CD14-positive monocyte (primary cell): Measurements from ENCODE around the gene ROPN1. TPM values are rescaled to one million over a fixed set of nuclear protein-coding genes. Genes with fewer than 3 reads are reported as not detected.

Experiments used
- DNase-seq, 3 donors: peaks; one replicate each; pipeline ENCODE4 v3.0.0-alpha.2; 2011 to 2022
- H2AFZ ChIP-seq: 2 replicates; pipeline ENCODE4 v1.6.0; 2012; ENCODE audit warnings: mild to moderate bottlenecking, low read depth, low read length, inconsistent platforms; ENCODE audit not compliant: insufficient read depth, poor library complexity, severe bottlenecking
- H3K27ac ChIP-seq, 2 donors: 1 replicate in 1 of 2; 2 replicates in 1 of 2; pipeline ENCODE4 v1.5.1; 2012 to 2013; ENCODE audit warnings: low read length in 2 of 2, control low read depth in 1 of 2, inconsistent platforms in 1 of 2, low read depth in 1 of 2, mild to moderate bottlenecking in 1 of 2
- H3K27me3 ChIP-seq, 2 donors: one replicate each; pipeline versions ENCODE4 v1.6.0 to v1.6.1; 2011 to 2013; ENCODE audit warnings: low read length in 2 of 2; ENCODE audit not compliant: control insufficient read depth in 2 of 2, insufficient read depth in 2 of 2
- H3K36me3 ChIP-seq, 2 donors: replicated peaks in 1 of 2; 1 replicate in 1 of 2; 2 replicates in 1 of 2; pipeline versions ENCODE4 v1.5.1 to v1.6.1; 2012 to 2013; ENCODE audit warnings: low read length in 2 of 2, control low read depth in 1 of 2, inconsistent platforms in 1 of 2, mild to moderate bottlenecking in 1 of 2; ENCODE audit not compliant: insufficient read depth in 2 of 2, control insufficient read depth in 1 of 2
- H3K4me1 ChIP-seq, 2 donors: 1 replicate in 1 of 2; 2 replicates in 1 of 2; pipeline versions ENCODE4 v1.5.1 to v1.6.1; 2012 to 2013; ENCODE audit warnings: low read length in 2 of 2, control low read depth in 1 of 2, inconsistent platforms in 1 of 2, mild to moderate bottlenecking in 1 of 2, moderate library complexity in 1 of 2; ENCODE audit not compliant: insufficient read depth in 2 of 2, control insufficient read depth in 1 of 2
- H3K4me2 ChIP-seq: replicated peaks from 2 replicates; pipeline ENCODE3; 2012; ENCODE audit warnings: low read length, moderate library complexity, mild to moderate bottlenecking; ENCODE audit not compliant: poor library complexity, severe bottlenecking; ENCODE audit errors: extremely low read depth
- H3K4me3 ChIP-seq, 3 experiments: fragments of 200-600 bp in 1 of 3; sonication (generic) in 1 of 3; replicated peaks in 1 of 3; 1 replicate in 2 of 3; 2 replicates in 1 of 3; pipeline ENCODE4 v1.5.1; 2011 to 2013; ENCODE audit warnings: low read length in 3 of 3, mild to moderate bottlenecking in 3 of 3, control low read depth in 2 of 3, low read depth in 2 of 3, inconsistent platforms in 1 of 3, moderate library complexity in 1 of 3
- H3K79me2 ChIP-seq: 2 replicates; pipeline ENCODE4 v1.6.0; 2012; ENCODE audit warnings: mild to moderate bottlenecking, control low read depth, inconsistent platforms, low read length, moderate library complexity; ENCODE audit not compliant: insufficient read depth
- H3K9ac ChIP-seq: 2 replicates; pipeline ENCODE4 v1.6.0; 2017; ENCODE audit warnings: low read length, mild to moderate bottlenecking; ENCODE audit not compliant: insufficient read depth, poor library complexity, severe bottlenecking
- H3K9me3 ChIP-seq, 2 donors: replicated peaks in 1 of 2; 1 replicate in 1 of 2; 2 replicates in 1 of 2; pipeline versions ENCODE4 v1.5.1 to v1.6.1; 2012 to 2013; ENCODE audit warnings: low read length in 2 of 2, control low read depth in 1 of 2; ENCODE audit not compliant: control insufficient read depth in 1 of 2, insufficient read depth in 1 of 2
- H4K20me1 ChIP-seq: 2 replicates; pipeline ENCODE4 v1.6.0; 2012; ENCODE audit warnings: mild to moderate bottlenecking, low read length, control low read depth, moderate library complexity; ENCODE audit not compliant: insufficient read depth
- H3K27ac Mint-ChIP-seq, 7 donors: one replicate each; pipeline ENCODE4 v1.8.0; 2020; ENCODE audit warnings: mild to moderate bottlenecking in 7 of 7, mixed read lengths in 7 of 7, moderate library complexity in 6 of 7, inconsistent platforms in 2 of 7
- H3K27me3 Mint-ChIP-seq, 3 donors: one replicate each; pipeline ENCODE4 v1.8.0; 2021 to 2022; ENCODE audit warnings: low read depth in 3 of 3, mild to moderate bottlenecking in 3 of 3, mixed read lengths in 3 of 3, moderate library complexity in 3 of 3, inconsistent platforms in 1 of 3
- H3K36me3 Mint-ChIP-seq, 2 donors: one replicate each; pipeline ENCODE4 v1.8.0; 2020; ENCODE audit warnings: mixed read lengths in 2 of 2, inconsistent platforms in 1 of 2, mild to moderate bottlenecking in 1 of 2
- H3K4me1 Mint-ChIP-seq: one replicate; pipeline ENCODE4 v1.8.0; 2020; ENCODE audit warnings: mild to moderate bottlenecking, mixed read lengths
- H3K4me3 Mint-ChIP-seq, 2 donors: one replicate each; pipeline ENCODE4 v1.8.0; 2020; ENCODE audit warnings: mild to moderate bottlenecking in 2 of 2, mixed read lengths in 2 of 2, moderate library complexity in 1 of 2
- H3K9me3 Mint-ChIP-seq, 7 donors: one replicate each; pipeline ENCODE4 v1.8.0; 2020 to 2022; ENCODE audit warnings: mixed read lengths in 7 of 7, mild to moderate bottlenecking in 6 of 7, moderate library complexity in 6 of 7, inconsistent platforms in 2 of 7
- WGBS: methylation state at CpG from one replicate; pipeline ENCODE4 v1.1.5; 2013; ENCODE audit warnings: missing lambda C conversion rate; ENCODE audit not compliant: insufficient coverage; 5-methylcytosine and 5-hydroxymethylcytosine counted together
- intact Hi-C, 2 donors: fragments of 100-400 bp; cut with micrococcal nuclease; formaldehyde crosslinking; loops; one replicate each; pipeline versions ENCODE4 v1.15.0 to v1.15.1; 2023
- polyA plus RNA-seq, 3 donors: library from polyadenylated mRNA; depleted of rRNA in 1 of 3; unstranded in 2 of 3; stranded (reverse) in 1 of 3; fragments of 300-500 nt in 2 of 3; fragments of >200 nt in 1 of 3; fragmentation: Illumina TruSeq in 2 of 3; gene quantifications; 1 replicate in 2 of 3; 2 replicates in 1 of 3; pipeline ENCODE4 v1.2.3, GENCODE V29; 2012 to 2021
- TF ChIP-seq, protein P1 (sequence below): fragments of 200-600 bp; IDR thresholded peaks from one replicate; pipeline ENCODE4 v1.8.0; 2022; ENCODE audit warnings: antibody characterized with exemption, mild to moderate bottlenecking

The ROPN1 gene
- polyA plus RNA-seq, 3 donors: not detected

DNA sequence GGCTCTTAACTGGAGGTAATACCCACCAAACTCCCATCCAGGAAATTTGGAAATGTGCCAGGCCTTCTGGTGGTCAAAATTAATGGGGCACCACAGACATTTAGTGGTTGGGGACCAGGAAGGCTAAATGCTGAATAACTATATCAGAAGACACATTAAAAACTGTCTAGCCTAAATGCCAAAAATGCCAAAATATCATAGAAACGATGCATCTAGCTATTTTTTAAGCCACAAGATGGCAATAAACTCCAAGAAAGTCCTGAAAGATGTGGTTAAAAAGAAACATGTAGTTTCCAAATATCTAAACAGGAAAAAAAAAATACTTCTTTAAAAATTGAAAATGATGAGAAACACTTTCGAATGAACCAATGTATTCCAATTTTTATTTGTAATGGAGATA, 50.8 kb downstream of the ROPN1 start:
- no peaks in the 10 kb centered on the region for H3K79me2 ChIP-seq
- Mint-ChIP-seq H3K4me3 (no peak overlapping the region), H3K9me3 (no peaks in the 10 kb centered on the region), H3K27ac (no peak overlapping the region), H3K36me3 (peaks cover 50 to 54% of the 10 kb centered on the region in 2 donors), H3K4me1 (peaks cover 3% of the 10 kb centered on the region), H3K27me3 (no peaks in the 10 kb centered on the region)
- H3K4me2 ChIP-seq: no peak overlapping the region
- no peak for DNase-seq
- peaks cover 23 to 41% of the 10 kb centered on the region in 2 donors for H3K36me3 ChIP-seq
- H3K9me3 ChIP-seq: no peaks in the 10 kb centered on the region
- WGBS: no CpG with 5 or more reads among the region's 2 CpGs
- no peak overlapping the region for H3K4me3 ChIP-seq
- H3K27me3 ChIP-seq: no peaks in the 10 kb centered on the region
- H2AFZ ChIP-seq: no peak overlapping the region
- H3K4me1 ChIP-seq: no peaks in the 10 kb centered on the region
- H4K20me1 ChIP-seq: no peaks in the 10 kb centered on the region
- intact Hi-C loops: no loop called here
- no peak overlapping the region for H3K27ac ChIP-seq
- no peak overlapping the region for H3K9ac ChIP-seq
- TF ChIP-seq, protein P1, sequence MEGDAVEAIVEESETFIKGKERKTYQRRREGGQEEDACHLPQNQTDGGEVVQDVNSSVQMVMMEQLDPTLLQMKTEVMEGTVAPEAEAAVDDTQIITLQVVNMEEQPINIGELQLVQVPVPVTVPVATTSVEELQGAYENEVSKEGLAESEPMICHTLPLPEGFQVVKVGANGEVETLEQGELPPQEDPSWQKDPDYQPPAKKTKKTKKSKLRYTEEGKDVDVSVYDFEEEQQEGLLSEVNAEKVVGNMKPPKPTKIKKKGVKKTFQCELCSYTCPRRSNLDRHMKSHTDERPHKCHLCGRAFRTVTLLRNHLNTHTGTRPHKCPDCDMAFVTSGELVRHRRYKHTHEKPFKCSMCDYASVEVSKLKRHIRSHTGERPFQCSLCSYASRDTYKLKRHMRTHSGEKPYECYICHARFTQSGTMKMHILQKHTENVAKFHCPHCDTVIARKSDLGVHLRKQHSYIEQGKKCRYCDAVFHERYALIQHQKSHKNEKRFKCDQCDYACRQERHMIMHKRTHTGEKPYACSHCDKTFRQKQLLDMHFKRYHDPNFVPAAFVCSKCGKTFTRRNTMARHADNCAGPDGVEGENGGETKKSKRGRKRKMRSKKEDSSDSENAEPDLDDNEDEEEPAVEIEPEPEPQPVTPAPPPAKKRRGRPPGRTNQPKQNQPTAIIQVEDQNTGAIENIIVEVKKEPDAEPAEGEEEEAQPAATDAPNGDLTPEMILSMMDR: no peak

DNA sequence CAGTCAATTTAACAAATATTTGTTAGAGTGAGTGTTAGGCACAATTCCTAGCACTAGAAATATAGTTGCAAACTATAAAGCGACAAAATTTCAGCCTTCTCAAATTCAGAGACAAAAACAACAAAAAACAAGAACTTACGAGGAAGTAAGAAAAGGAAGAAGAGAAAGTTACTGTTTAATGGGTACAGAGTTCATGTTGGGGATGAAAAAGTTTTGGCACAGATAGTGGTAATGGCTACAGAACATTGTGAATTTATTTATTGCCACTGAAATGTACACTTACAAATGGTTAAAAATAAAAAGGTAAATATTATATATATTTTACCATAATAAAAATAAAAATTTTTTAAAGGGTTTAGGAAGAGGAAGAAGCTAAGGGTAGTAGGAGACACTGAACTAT, 52.2 kb downstream of the ROPN1 start:
- Histone ChIP-seq H2AFZ (no peak overlapping the region), H3K9ac (no peak overlapping the region), H3K4me2 (no peak overlapping the region), H3K4me3 (no peak overlapping the region), H3K27me3 (no peaks in the 10 kb centered on the region), H3K9me3 (no peaks in the 10 kb centered on the region), H3K79me2 (no peaks in the 10 kb centered on the region), H3K36me3 (peaks cover 22 to 31% of the 10 kb centered on the region in 2 donors), H4K20me1 (no peaks in the 10 kb centered on the region), H3K27ac (no peak overlapping the region), H3K4me1 (no peaks in the 10 kb centered on the region)
- peaks cover 53 to 57% of the 10 kb centered on the region in 2 donors for H3K36me3 Mint-ChIP-seq
- no peaks in the 10 kb centered on the region for H3K27me3 Mint-ChIP-seq
- intact Hi-C loops: no loop called here
- no peaks in the 10 kb centered on the region for H3K9me3 Mint-ChIP-seq
- peaks cover 3% of the 10 kb centered on the region for H3K4me1 Mint-ChIP-seq
- TF ChIP-seq, protein P1: no peak
- no CpG with 5 or more reads among the region's 2 CpGs for WGBS
- no peak for DNase-seq
- no peak overlapping the region for H3K4me3 Mint-ChIP-seq
- no peak overlapping the region for H3K27ac Mint-ChIP-seq
